GM12872 (cell line): ENCODE data around the gene CCR7.

Source experiments
- TF ChIP-seq, protein P1 (sequence below): IDR thresholded peaks from 3 replicates; pipeline ENCODE4 v1.5.1; 2011; ENCODE audit warnings: low read depth, mild to moderate bottlenecking, low read length, moderate library complexity; ENCODE audit not compliant: insufficient read depth

The CCR7 gene

GRCh38 chr17:40529991-40530390 lies 35.3 kb downstream of the CCR7 start:
- TF ChIP-seq, protein P1, sequence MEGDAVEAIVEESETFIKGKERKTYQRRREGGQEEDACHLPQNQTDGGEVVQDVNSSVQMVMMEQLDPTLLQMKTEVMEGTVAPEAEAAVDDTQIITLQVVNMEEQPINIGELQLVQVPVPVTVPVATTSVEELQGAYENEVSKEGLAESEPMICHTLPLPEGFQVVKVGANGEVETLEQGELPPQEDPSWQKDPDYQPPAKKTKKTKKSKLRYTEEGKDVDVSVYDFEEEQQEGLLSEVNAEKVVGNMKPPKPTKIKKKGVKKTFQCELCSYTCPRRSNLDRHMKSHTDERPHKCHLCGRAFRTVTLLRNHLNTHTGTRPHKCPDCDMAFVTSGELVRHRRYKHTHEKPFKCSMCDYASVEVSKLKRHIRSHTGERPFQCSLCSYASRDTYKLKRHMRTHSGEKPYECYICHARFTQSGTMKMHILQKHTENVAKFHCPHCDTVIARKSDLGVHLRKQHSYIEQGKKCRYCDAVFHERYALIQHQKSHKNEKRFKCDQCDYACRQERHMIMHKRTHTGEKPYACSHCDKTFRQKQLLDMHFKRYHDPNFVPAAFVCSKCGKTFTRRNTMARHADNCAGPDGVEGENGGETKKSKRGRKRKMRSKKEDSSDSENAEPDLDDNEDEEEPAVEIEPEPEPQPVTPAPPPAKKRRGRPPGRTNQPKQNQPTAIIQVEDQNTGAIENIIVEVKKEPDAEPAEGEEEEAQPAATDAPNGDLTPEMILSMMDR, result no peak

- TF ChIP-seq, protein P1, result no peak
Measured at GRCh38 chr17:40528692-40529417, 36.4 kb downstream of the CCR7 start.

GRCh38 chr17:40526668-40527067 lies 38.6 kb downstream of the CCR7 start:
- TF ChIP-seq, protein P1, result no peak

DNA sequence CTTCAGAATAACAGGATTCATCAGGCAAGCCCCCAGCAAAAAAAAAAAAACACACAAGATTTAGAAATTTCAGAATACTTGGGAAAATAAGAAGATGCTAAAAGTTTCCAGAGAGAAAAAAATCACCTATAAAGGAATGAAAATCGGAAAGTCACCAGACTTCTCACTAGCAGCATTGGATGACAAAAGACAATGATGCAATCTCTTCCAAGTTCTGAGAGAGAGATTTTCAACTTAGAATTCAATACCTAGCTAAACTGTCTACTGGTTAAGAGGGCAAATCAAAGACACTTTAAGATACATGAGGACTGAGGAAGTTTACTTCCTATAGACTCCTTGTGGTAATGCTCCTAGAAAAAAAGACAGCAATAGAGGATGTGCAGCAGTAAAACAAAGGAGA lies 40.0 kb downstream of the CCR7 start:
- TF ChIP-seq, protein P1, result no peak

DNA sequence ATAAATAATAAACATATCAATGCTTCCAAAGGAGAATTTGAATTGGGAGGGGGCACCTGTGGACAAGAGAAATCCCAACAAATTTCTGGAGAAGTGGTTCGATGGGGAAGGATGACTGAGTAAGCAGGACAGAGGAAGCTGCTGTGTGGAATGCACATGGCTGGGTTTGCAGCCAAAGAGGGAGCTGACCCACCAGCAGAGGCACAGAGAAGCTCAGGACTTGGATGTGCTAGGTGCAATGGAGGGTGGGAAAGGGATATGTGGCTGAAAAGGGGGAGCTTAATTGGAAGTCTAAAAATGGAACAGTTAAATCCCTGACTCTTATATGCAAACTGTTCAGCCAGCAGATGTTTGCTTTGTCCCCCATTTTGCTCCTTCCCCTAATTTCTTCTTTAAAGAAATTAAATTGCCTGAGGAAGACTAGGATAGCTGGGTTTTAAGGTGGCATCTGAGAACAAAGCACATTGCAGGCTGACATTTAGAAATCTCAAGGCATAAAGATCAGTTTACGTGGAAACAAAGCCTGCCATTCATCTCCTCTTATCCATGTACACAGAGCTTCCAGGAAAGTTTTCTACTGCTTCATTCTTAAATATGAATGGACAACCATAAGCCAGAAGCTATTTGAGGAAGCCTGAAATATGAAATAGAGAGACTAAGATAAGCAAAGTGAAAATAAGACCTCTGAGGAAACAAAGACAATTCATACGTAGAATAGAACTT lies 40.9 kb downstream of the CCR7 start:
- TF ChIP-seq, protein P1, result no peak

DNA sequence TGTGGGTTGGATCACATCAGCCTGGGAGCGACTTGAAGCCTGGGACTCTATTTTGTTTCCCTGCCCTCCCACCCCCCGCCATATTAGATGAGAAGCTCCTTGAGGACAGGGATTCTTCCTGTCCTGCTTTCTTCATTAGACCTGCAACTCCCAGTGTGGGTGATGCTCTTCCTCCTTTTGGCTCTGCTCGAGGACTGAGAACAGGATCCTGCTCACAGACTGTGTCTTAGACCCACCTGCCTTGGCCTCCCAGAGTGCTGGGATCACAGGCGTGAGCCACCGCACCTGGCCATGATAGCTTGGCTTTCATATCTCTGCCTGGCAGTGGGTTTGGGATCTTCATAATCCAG lies 42.3 kb downstream of the CCR7 start:
- TF ChIP-seq, protein P1, result no peak

DNA sequence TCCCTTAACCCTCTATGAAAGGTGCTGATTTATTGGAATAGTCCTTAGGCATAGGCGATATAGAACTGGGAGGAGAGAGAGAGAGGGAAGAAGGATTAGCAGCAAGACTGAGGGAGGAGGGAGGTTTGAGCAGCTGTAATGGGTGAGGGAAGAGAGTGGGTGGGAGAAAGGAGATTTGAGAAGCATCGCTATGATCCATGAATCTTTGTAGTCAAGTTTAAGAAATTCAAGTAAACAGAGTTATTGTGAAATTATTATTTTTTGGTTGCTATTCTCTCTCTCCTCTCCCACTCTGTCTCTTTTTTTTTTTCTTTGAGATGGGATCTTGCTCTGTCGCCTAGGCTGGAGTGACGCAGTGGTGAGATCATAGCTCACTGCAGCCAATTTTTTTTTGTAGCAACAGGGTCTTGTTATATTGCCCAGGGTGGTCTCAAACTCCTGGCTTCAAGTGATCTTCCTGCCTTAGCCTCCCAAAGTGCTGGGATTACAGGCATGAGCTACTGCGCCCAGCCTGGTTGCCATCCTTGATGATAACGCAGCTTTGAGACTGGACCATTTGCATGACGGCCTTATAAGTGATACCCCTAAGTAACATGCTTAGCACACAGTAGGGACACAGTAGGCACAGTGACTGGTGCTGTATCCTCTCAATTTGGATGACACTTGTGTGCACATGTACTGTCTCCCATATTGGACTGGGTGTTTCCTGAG lies 42.9 kb downstream of the CCR7 start:
- TF ChIP-seq, protein P1, result no peak
